Measurements from ENCODE around the gene MAPK13.

DNA sequence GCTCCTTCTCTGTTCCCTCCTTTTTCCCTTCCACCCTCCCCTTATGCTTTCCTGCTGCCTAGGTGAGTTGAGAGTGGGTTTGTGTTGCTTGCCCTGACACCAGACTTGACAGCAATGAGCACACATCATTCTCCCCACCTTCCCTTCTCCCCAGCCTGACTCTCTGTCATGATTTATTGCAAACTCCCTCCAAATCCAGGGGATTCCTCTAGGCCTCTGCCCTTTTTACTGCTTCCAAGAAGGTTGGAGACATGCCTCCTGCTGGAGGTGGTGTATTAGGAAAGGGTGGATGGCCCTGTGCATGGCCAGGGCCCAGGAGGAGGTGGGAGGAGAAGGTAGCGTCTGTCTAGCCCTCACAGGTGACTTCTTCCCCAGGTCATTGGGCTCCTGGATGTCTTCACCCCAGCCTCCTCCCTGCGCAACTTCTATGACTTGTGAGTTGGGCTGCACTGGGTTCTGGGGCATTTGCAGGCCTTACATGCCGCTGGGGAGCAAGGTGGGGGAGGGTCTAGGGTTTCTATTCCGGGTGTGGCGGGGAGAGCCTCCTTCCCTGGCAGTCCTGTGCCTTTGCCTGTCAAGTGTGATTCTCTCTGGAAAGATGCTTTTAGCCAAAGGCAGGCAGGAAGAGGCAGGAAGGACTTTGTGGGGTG is 2.1 kb downstream of the MAPK13 start:
- TF ChIP-seq CTCF (conservative IDR thresholded peaks at IDR 0.05) (no peak), ZFX (IDR thresholded peaks at IDR 0.05) (no peak)

All from C4-2B (cell line).